H9 (cell line): ENCODE results near the gene ENTPD6. TPM values are rescaled to one million over a fixed set of nuclear protein-coding genes. Genes with fewer than 3 reads are reported as not detected.

ENCODE experiments used
- DNase-seq: peaks from one replicate; pipeline ENCODE4 v3.0.0-alpha.2; 2017
- H2AFZ ChIP-seq: one replicate; pipeline ENCODE4 v1.6.1; 2013; ENCODE audit warnings: mild to moderate bottlenecking, low read length, control low read depth, moderate library complexity
- H2AK5ac ChIP-seq: 2 replicates; pipeline ENCODE4 v1.6.1; 2013; ENCODE audit warnings: low read length, control low read depth, mixed read lengths; ENCODE audit not compliant: insufficient read length
- H2BK120ac ChIP-seq: one replicate; pipeline ENCODE4 v1.6.1; 2013; ENCODE audit warnings: low read depth, mild to moderate bottlenecking, low read length, control low read depth, inconsistent platforms; ENCODE audit not compliant: poor library complexity, severe bottlenecking
- H2BK12ac ChIP-seq: 2 replicates; pipeline ENCODE4 v1.6.1; 2013; ENCODE audit warnings: low read length, control low read depth, mixed read lengths, low read depth; ENCODE audit not compliant: insufficient read length
- H2BK15ac ChIP-seq: 2 replicates; pipeline ENCODE4 v1.6.1; 2013; ENCODE audit warnings: low read depth, low read length, control low read depth
- H2BK20ac ChIP-seq: one replicate; pipeline ENCODE4 v1.6.1; 2013; ENCODE audit warnings: low read depth, mild to moderate bottlenecking, low read length, control low read depth, inconsistent platforms; ENCODE audit not compliant: poor library complexity, severe bottlenecking
- H2BK5ac ChIP-seq: 2 replicates; pipeline ENCODE4 v1.6.1; 2013; ENCODE audit warnings: low read length, control low read depth, mixed read lengths; ENCODE audit not compliant: insufficient read length
- H3K14ac ChIP-seq: 2 replicates; pipeline ENCODE4 v1.6.1; 2013; ENCODE audit warnings: low read length, control low read depth; ENCODE audit not compliant: insufficient read depth
- H3K18ac ChIP-seq: 2 replicates; pipeline ENCODE4 v1.6.1; 2013; ENCODE audit warnings: low read depth, mild to moderate bottlenecking, mixed read lengths, low read length, control low read depth; ENCODE audit not compliant: insufficient read length
- H3K23ac ChIP-seq: 2 replicates; pipeline ENCODE4 v1.6.1; 2013; ENCODE audit warnings: low read length, control low read depth, mixed read lengths, low read depth; ENCODE audit not compliant: insufficient read length
- H3K23me2 ChIP-seq: 2 replicates; pipeline ENCODE4 v1.6.1; 2013; ENCODE audit warnings: low read depth, mild to moderate bottlenecking, mixed read lengths, low read length, control low read depth; ENCODE audit not compliant: insufficient read length, poor library complexity, severe bottlenecking
- H3K27ac ChIP-seq: 2 replicates; pipeline ENCODE4 v1.5.1; 2013; ENCODE audit warnings: low read length, control low read depth, mixed read lengths, low read depth; ENCODE audit not compliant: insufficient read length
- H3K27me3 ChIP-seq: 2 replicates; pipeline ENCODE4 v1.6.1; 2013; ENCODE audit warnings: low read length, control low read depth, inconsistent platforms; ENCODE audit not compliant: insufficient read depth
- H3K4ac ChIP-seq: 2 replicates; pipeline ENCODE4 v1.6.1; 2013; ENCODE audit warnings: low read depth, mild to moderate bottlenecking, control low read depth, inconsistent platforms, low read length, moderate library complexity
- H3K4me1 ChIP-seq: 2 replicates; pipeline ENCODE4 v1.6.1; 2013; ENCODE audit warnings: low read length, control low read depth, inconsistent platforms; ENCODE audit not compliant: insufficient read depth
- H3K4me2 ChIP-seq: 2 replicates; pipeline ENCODE4 v1.6.1; 2013; ENCODE audit warnings: low read length, control low read depth, mixed read lengths; ENCODE audit not compliant: insufficient read length, insufficient read depth
- H3K56ac ChIP-seq: 2 replicates; pipeline ENCODE4 v1.6.1; 2013; ENCODE audit warnings: low read depth, mild to moderate bottlenecking, mixed read lengths, low read length, control low read depth; ENCODE audit not compliant: insufficient read length
- H3K79me1 ChIP-seq: 2 replicates; pipeline ENCODE4 v1.6.1; 2013; ENCODE audit warnings: low read depth, mild to moderate bottlenecking, moderate library complexity, low read length, control low read depth, inconsistent platforms; ENCODE audit not compliant: insufficient read depth, poor library complexity, severe bottlenecking
- H3K79me2 ChIP-seq: 2 replicates; pipeline ENCODE4 v1.6.1; 2013; ENCODE audit warnings: low read length, control low read depth, inconsistent platforms; ENCODE audit not compliant: insufficient read depth
- H3K9ac ChIP-seq: 2 replicates; pipeline ENCODE4 v1.6.1; 2013; ENCODE audit warnings: low read length, control low read depth, mixed read lengths; ENCODE audit not compliant: insufficient read length; ENCODE audit errors: extremely low read depth
- H3K9me3 ChIP-seq: one replicate; pipeline ENCODE4 v1.6.1; 2013; ENCODE audit warnings: low read depth, low read length, inconsistent platforms; ENCODE audit not compliant: control insufficient read depth
- H3T11ph ChIP-seq: one replicate; pipeline ENCODE4 v1.6.1; 2013; ENCODE audit warnings: mild to moderate bottlenecking, low read length, control low read depth, inconsistent platforms
- H4K20me1 ChIP-seq: one replicate; pipeline ENCODE4 v1.6.1; 2013; ENCODE audit not compliant: control insufficient read depth, insufficient read length, insufficient read depth
- H4K5ac ChIP-seq: 2 replicates; pipeline ENCODE4 v1.6.1; 2013; ENCODE audit warnings: low read depth, mild to moderate bottlenecking, mixed read lengths, low read length, control low read depth; ENCODE audit not compliant: insufficient read length
- H4K8ac ChIP-seq: replicated peaks from 2 replicates; pipeline ENCODE4 v1.6.1; 2013; ENCODE audit warnings: low read length, control low read depth, mixed read lengths, low read depth; ENCODE audit not compliant: insufficient read length
- H4K91ac ChIP-seq: 2 replicates; pipeline ENCODE4 v1.6.1; 2013; ENCODE audit warnings: low read depth, mild to moderate bottlenecking, moderate library complexity, mixed read lengths, low read length, control low read depth; ENCODE audit not compliant: insufficient read length
- H3K27ac Mint-ChIP-seq, 3 experiments: 2 replicates in 2 of 3; 3 replicates in 1 of 3; pipeline ENCODE4 v1.8.0; 2020 to 2021; ENCODE audit warnings: mixed read lengths in 3 of 3, mild to moderate bottlenecking in 1 of 3, moderate library complexity in 1 of 3
- H3K27me3 Mint-ChIP-seq: 2 replicates; pipeline ENCODE4 v1.8.0; 2021; ENCODE audit warnings: low read depth, mild to moderate bottlenecking, moderate library complexity, mixed read lengths
- H3K36me3 Mint-ChIP-seq, 3 experiments: 2 replicates in 2 of 3; 3 replicates in 1 of 3; pipeline ENCODE4 v1.8.0; 2020 to 2021; ENCODE audit warnings: low read depth in 3 of 3, mixed read lengths in 3 of 3; ENCODE audit not compliant: insufficient read depth in 1 of 3
- H3K4me1 Mint-ChIP-seq, 2 experiments: 2 replicates each; pipeline ENCODE4 v1.8.0; 2020; ENCODE audit warnings: mixed read lengths in 2 of 2
- H3K4me3 Mint-ChIP-seq, 2 experiments: 2 replicates in 1 of 2; 3 replicates in 1 of 2; pipeline ENCODE4 v1.8.0; 2020 to 2021; ENCODE audit warnings: mild to moderate bottlenecking in 2 of 2, mixed read lengths in 2 of 2, moderate library complexity in 1 of 2
- H3K9me3 Mint-ChIP-seq, 2 experiments: 2 replicates in 1 of 2; 3 replicates in 1 of 2; pipeline ENCODE4 v1.8.0; 2020; ENCODE audit warnings: mild to moderate bottlenecking in 2 of 2, mixed read lengths in 2 of 2, moderate library complexity in 1 of 2
- WGBS: extraction: QIAGEN DNeasy Blood & Tissue Kit; methylation state at CpG from one replicate; pipeline ENCODE4 v1.1.7; 2013; ENCODE audit warnings: missing lambda C conversion rate, low lambda C conversion rate, mixed read lengths; ENCODE audit not compliant: insufficient read length; ENCODE audit errors: extremely low coverage; 5-methylcytosine and 5-hydroxymethylcytosine counted together
- total RNA-seq: library from RNA; stranded (reverse); gene quantifications from 2 replicates; pipeline ENCODE4 v1.2.1, GENCODE V29; 2021
- TF ChIP-seq, protein P1 (sequence below): fragments of 200-600 bp; sonication (generic); conservative IDR thresholded peaks from 3 replicates; pipeline ENCODE4 v1.8.0; 2021; ENCODE audit warnings: antibody characterized with exemption, mild to moderate bottlenecking

ENTPD6 gene
- total RNA-seq, 1 experiment from 2014 or later = 57.4 TPM

DNA sequence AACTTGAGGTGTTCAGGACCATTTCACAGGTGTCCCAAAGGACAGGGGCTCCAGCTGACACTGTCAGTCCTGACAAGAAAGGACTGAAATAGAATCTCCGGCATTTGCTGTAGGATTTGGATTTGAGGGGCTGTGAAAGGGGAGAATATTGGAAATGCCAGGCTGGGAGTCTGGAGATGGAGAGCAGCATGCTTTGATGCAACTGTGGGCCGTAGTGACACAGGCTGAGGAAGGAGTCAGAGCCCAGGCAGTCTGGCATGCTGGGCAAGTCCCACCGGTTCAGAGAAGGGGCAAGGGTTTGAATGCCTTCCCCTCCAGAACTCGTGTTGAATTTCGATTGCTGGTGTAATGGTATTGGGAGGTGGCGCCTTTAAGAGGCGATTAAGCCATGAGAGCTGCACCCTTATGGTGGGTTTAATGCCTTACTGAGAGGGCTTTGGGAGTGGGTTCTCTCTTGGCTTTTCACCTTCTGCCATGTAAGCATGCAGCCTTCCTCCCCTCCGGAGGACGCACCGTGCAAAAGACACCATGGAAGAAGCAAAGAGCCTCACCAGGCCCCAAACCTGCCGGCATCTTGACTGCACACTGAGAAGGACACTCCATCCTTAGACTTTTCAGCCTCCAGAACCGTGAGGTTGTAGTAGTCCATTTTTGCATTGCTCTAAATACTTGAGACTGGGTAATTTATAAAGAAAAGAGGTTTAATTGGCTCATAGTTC lies 43.0 kb downstream of the ENTPD6 start:
- H3K27me3 Mint-ChIP-seq = peaks cover 4% of the 10 kb centered on the region
- no peak overlapping the region for H2BK120ac ChIP-seq
- no peak overlapping the region for H2BK15ac ChIP-seq
- no peak overlapping the region for H4K8ac ChIP-seq
- no peak overlapping the region for H2BK12ac ChIP-seq
- H3K56ac ChIP-seq = no peak overlapping the region
- no peak overlapping the region for H2AK5ac ChIP-seq
- no CpG with 5 or more reads among the region's 12 CpGs for WGBS
- no peak overlapping the region for H3K23ac ChIP-seq
- no peaks in the 10 kb centered on the region for H3K4me1 ChIP-seq
- TF ChIP-seq, protein P1, sequence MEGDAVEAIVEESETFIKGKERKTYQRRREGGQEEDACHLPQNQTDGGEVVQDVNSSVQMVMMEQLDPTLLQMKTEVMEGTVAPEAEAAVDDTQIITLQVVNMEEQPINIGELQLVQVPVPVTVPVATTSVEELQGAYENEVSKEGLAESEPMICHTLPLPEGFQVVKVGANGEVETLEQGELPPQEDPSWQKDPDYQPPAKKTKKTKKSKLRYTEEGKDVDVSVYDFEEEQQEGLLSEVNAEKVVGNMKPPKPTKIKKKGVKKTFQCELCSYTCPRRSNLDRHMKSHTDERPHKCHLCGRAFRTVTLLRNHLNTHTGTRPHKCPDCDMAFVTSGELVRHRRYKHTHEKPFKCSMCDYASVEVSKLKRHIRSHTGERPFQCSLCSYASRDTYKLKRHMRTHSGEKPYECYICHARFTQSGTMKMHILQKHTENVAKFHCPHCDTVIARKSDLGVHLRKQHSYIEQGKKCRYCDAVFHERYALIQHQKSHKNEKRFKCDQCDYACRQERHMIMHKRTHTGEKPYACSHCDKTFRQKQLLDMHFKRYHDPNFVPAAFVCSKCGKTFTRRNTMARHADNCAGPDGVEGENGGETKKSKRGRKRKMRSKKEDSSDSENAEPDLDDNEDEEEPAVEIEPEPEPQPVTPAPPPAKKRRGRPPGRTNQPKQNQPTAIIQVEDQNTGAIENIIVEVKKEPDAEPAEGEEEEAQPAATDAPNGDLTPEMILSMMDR = no peak
- no peaks in the 10 kb centered on the region for H3K23me2 ChIP-seq
- H3K14ac ChIP-seq = no peak overlapping the region
- no peaks in the 10 kb centered on the region for H3K79me1 ChIP-seq
- no peak overlapping the region for H3K4me2 ChIP-seq
- H2BK20ac ChIP-seq = no peak overlapping the region
- H3K36me3 Mint-ChIP-seq = peaks cover 0 to 3% (median 0%) of the 10 kb centered on the region in 3 experiments; a peak in 1 of 7 replicates
- H2AFZ ChIP-seq = no peak overlapping the region
- no peak overlapping the region for H3T11ph ChIP-seq
- H3K79me2 ChIP-seq = no peaks in the 10 kb centered on the region
- no peak overlapping the region for H3K27ac Mint-ChIP-seq
- no peaks in the 10 kb centered on the region for H3K27me3 ChIP-seq
- H3K9ac ChIP-seq = no peak overlapping the region
- no peak overlapping the region for H3K4ac ChIP-seq
- H4K91ac ChIP-seq = no peak overlapping the region
- no peak for DNase-seq
- H4K20me1 ChIP-seq = no peaks in the 10 kb centered on the region
- peaks cover 0 to 3% of the 10 kb centered on the region in 2 experiments; a peak in 2 of 5 replicates for H3K9me3 Mint-ChIP-seq
- H3K18ac ChIP-seq = no peak overlapping the region
- H3K4me3 Mint-ChIP-seq = no peak overlapping the region
- H2BK5ac ChIP-seq = no peak overlapping the region
- no peak overlapping the region for H3K27ac ChIP-seq
- peaks cover 32 to 36% of the 10 kb centered on the region in 2 experiments for H3K4me1 Mint-ChIP-seq
- H4K5ac ChIP-seq = no peak overlapping the region
- H3K9me3 ChIP-seq = no peaks in the 10 kb centered on the region
